HG03097 (cell line): ENCODE results near the gene HGF.

Experiments used
- ATAC-seq: cut with Tn5 transposase; IDR thresholded peaks from one replicate; pipeline ENCODE4 v1.9.1; 2021; ENCODE audit not compliant: unreplicated experiment, low FRiP score

HGF gene

GRCh38 chr7:81776948-81777630 is 7.2 kb upstream of the HGF start:
- no peak for ATAC-seq

- no peak for ATAC-seq
Observed at GRCh38 chr7:81776161-81776560, 6.3 kb upstream of the HGF start.

GRCh38 chr7:81775560-81775959 is 5.7 kb upstream of the HGF start:
- no peak for ATAC-seq

- no peak for ATAC-seq
Observed at GRCh38 chr7:81774551-81774950, 4.7 kb upstream of the HGF start.

GRCh38 chr7:81770728-81771223 is 929 bp upstream of the HGF start:
- no peak for ATAC-seq

GRCh38 chr7:81768951-81769778 is 682 bp downstream of the HGF start:
- ATAC-seq: no peak

GRCh38 chr7:81767926-81768325 is 1.9 kb downstream of the HGF start:
- no peak for ATAC-seq

- ATAC-seq: no peak
Observed at GRCh38 chr7:81761821-81762220, 8.0 kb downstream of the HGF start.

- ATAC-seq: no peak
Observed at GRCh38 chr7:81761031-81761430, 8.8 kb downstream of the HGF start.

GRCh38 chr7:81754918-81755696 is 14.7 kb downstream of the HGF start:
- no peak for ATAC-seq

GRCh38 chr7:81753392-81753791 is 16.5 kb downstream of the HGF start:
- ATAC-seq: no peak

GRCh38 chr7:81752318-81752714 is 17.5 kb downstream of the HGF start:
- no peak for ATAC-seq

- no peak for ATAC-seq
Observed at GRCh38 chr7:81751619-81752317, 18.1 kb downstream of the HGF start.

GRCh38 chr7:81745637-81746036 is 24.2 kb downstream of the HGF start:
- no peak for ATAC-seq

- no peak for ATAC-seq
Observed at GRCh38 chr7:81744389-81744788, 25.5 kb downstream of the HGF start.

GRCh38 chr7:81743665-81744064 is 26.2 kb downstream of the HGF start:
- no peak for ATAC-seq

GRCh38 chr7:81743201-81743600 is 26.6 kb downstream of the HGF start:
- ATAC-seq: no peak

GRCh38 chr7:81740403-81740802 is 29.4 kb downstream of the HGF start:
- no peak for ATAC-seq

GRCh38 chr7:81736091-81736490 is 33.8 kb downstream of the HGF start:
- no peak for ATAC-seq

GRCh38 chr7:81725812-81726127 is 44.1 kb downstream of the HGF start:
- ATAC-seq: no peak
